GM18868 (cell line): ENCODE measurements around the gene DRC7.

Experiments
- ATAC-seq: cut with Tn5 transposase; IDR thresholded peaks from one replicate; pipeline ENCODE4 v1.9.1; 2021; ENCODE audit warnings: mild to moderate bottlenecking, moderate library complexity; ENCODE audit not compliant: unreplicated experiment

The DRC7 gene

GRCh38 chr16:57690782-57691471, 3.7 kb upstream of the DRC7 start:
- no peak for ATAC-seq

- ATAC-seq, result no peak
These were observed 2.0 kb upstream of the DRC7 start for GRCh38 chr16:57692636-57693035.

- ATAC-seq, result no peak
These were observed 1.1 kb upstream of the DRC7 start for GRCh38 chr16:57693550-57693949.

GRCh38 chr16:57694231-57694724, 328 bp upstream of the DRC7 start:
- ATAC-seq, result no peak

- no peak for ATAC-seq
These were observed 1.1 kb downstream of the DRC7 start for GRCh38 chr16:57695680-57696069.

- no peak for ATAC-seq
These were observed 1.6 kb downstream of the DRC7 start for GRCh38 chr16:57696240-57696639.

- no peak for ATAC-seq
These were observed 3.4 kb downstream of the DRC7 start for GRCh38 chr16:57697896-57698537.

- ATAC-seq, result no peak
These were observed 4.3 kb downstream of the DRC7 start for GRCh38 chr16:57698812-57699405.

- no peak for ATAC-seq
These were observed 4.9 kb downstream of the DRC7 start for GRCh38 chr16:57699481-57699880.

- no peak for ATAC-seq
These were observed 5.3 kb downstream of the DRC7 start for GRCh38 chr16:57699899-57700298.

- ATAC-seq, result no peak
These were observed 6.4 kb downstream of the DRC7 start for GRCh38 chr16:57700781-57701551.

- ATAC-seq, result no peak
These were observed 7.3 kb downstream of the DRC7 start for GRCh38 chr16:57701759-57702371.

GRCh38 chr16:57703416-57704010, 8.9 kb downstream of the DRC7 start:
- no peak for ATAC-seq

GRCh38 chr16:57704011-57704904, 9.7 kb downstream of the DRC7 start:
- ATAC-seq, result no peak

- no peak for ATAC-seq
These were observed 10.6 kb downstream of the DRC7 start for GRCh38 chr16:57704905-57705852.

GRCh38 chr16:57706717-57707116, 12.1 kb downstream of the DRC7 start:
- no peak for ATAC-seq

GRCh38 chr16:57707331-57707730, 12.7 kb downstream of the DRC7 start:
- ATAC-seq, result no peak

GRCh38 chr16:57708168-57708567, 13.6 kb downstream of the DRC7 start:
- no peak for ATAC-seq
